Measurements from ENCODE around the gene GALNT13. TPM values are rescaled to one million over a fixed set of nuclear protein-coding genes. Genes with fewer than 3 reads are reported as not detected.

The GALNT13 gene
- total and polyA plus RNA-seq, 2 of the 13 experiments (the other 11 are each of a cell fraction or from before 2014, with no cell fraction given): 1.3 to 5.0 TPM

DNA sequence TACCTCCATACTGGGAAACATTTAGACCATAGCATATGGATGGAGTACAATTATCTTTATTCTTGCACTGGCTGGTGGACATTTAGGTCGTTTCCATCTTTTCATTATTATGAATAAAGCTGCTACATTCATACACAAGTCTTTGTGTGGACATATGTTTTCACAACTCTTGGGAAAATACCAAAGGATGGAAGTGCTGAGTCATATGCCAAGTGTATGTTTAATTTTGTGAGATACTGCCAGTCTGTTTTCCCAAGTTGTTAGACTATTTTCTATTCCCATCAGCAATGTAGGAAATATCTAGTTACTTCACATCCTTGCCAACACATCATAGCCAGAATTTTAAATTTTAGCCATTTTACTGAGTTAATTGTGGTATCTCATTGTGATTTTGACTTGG lies 91.5 kb downstream of the GALNT13 start:
- Histone ChIP-seq H2AFZ (ENCODE audit: low read length) (no peak overlapping the region), H4K20me1 (ENCODE audit: insufficient read depth, low read length) (no peaks in the 10 kb centered on the region), H3K4me3 (replicated peaks in 1 of 3; ENCODE audit: insufficient read depth in 1 of 3, low read depth in 2 of 3, low read length in 3 of 3) (no peak overlapping the region), H3K27ac (ENCODE audit: extremely low read length, insufficient read depth, low read length) (no peak overlapping the region), H3K27me3 (ENCODE audit: control insufficient read depth in 1 of 2, insufficient read depth in 2 of 2, low read length in 2 of 2) (no peaks in the 10 kb centered on the region), H3K4me1 (ENCODE audit: insufficient read depth, low read length) (no peaks in the 10 kb centered on the region), H3K9ac (ENCODE audit: insufficient read depth, low read depth, low read length) (no peak overlapping the region), H3K36me3 (replicated peaks in 1 of 2; ENCODE audit: control insufficient read depth in 1 of 2, insufficient read depth in 2 of 2, low read length in 2 of 2) (no peaks in the 10 kb centered on the region), H3K79me2 (ENCODE audit: insufficient read depth, low read length) (no peaks in the 10 kb centered on the region), H3K9me3 (ENCODE audit: low read length) (peaks cover 27% of the 10 kb centered on the region), H3K4me2 (ENCODE audit: low read depth, low read length) (no peak overlapping the region)
- WGBS (ENCODE audit: low lambda C conversion rate): 0% methylated on average over 1 of the region's 1 CpG
- ChIA-PET CTCF (ENCODE audit: low intra/inter-chr PET ratio, low total read pairs) (no interaction called here), POLR2A (no interaction called here)
- peak; percentile 74 for TF ChIP-seq NFE2L2 (IDR thresholded peaks at IDR 0.05; ENCODE audit: low read length)
- TF ChIP-seq MAFK (conservative IDR thresholded peaks at IDR 0.05 in 1 of 2, IDR thresholded peaks at IDR 0.05 in 1 of 2; ENCODE audit: low read length in 2 of 2): peak; percentile 33 to 35; a peak in 2 of 4 replicates
- no peak for TF ChIP-seq CCAR2 (optimal IDR thresholded peaks at IDR 0.05; ENCODE audit: low read depth, low read length)
- TF ChIP-seq MAFF (IDR thresholded peaks at IDR 0.05; ENCODE audit: low read depth, low read length): 0 out of 2 replicates have a peak, but pooled peaks have one; percentile 28
- in situ Hi-C loops (cut with HindIII; ENCODE audit: extremely low pct_ligation_motif_present, low pct_unique_long_range_greater_than_20kb): no loop called here
- ATAC-seq: no peak
- no TSS peak for BruUV-seq (replicated peaks)
- no peak for DNase-seq (ENCODE audit: low spot score)
- FAIRE-seq: no peak
- intact Hi-C loops (cut with micrococcal nuclease; ENCODE audit: unreplicated experiment): no loop called here

DNA sequence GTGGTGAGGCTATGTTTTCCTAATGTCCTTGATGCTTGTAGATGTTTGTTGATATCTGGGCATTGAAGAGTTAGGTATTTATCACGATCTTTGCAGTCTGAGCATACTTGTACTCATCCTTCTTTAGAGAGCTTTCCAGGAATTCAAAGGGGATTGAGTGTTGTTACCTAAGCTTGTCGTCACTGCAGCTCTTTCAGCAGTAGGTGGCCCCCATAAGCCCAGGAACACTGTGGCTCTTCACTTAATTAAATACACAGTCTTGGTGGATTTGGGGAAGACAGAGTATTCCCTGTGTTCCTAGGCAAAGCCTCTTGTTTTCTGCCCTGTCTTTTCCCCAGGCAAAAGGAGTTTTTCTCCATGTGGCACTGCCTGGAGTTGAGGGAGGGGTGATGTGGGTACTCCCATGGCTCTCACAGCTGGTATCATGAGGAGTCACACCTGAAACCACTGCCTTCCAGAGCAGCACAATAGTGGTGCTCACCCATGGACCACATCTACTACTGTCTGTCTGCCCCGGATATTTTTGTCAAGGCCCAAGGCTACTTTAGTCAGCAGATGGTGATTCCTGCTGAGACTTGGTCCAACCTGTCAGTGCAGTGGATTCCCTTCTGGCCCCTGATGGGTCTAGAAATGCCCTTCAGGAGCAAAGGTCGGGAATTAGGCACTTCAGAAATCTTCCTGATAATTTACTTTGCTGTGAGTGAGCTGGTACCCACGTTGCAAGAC lies 95.7 kb downstream of the GALNT13 start:
- no peak overlapping the region for H2AFZ ChIP-seq (ENCODE audit: low read length)
- ChIA-PET POLR2A (no interaction called here), CTCF (ENCODE audit: low intra/inter-chr PET ratio, low total read pairs) (no interaction called here)
- ATAC-seq (no peak), DNase-seq (ENCODE audit: low spot score) (no peak), FAIRE-seq (no peak)
- H3K27ac ChIP-seq (ENCODE audit: extremely low read length, insufficient read depth, low read length): no peak overlapping the region
- no TSS peak for BruUV-seq (replicated peaks)
- H3K4me3 ChIP-seq (replicated peaks in 1 of 3; ENCODE audit: insufficient read depth in 1 of 3, low read depth in 2 of 3, low read length in 3 of 3): no peak overlapping the region
- intact Hi-C loops (cut with micrococcal nuclease; ENCODE audit: unreplicated experiment) (no loop called here), in situ Hi-C loops (cut with HindIII; ENCODE audit: extremely low pct_ligation_motif_present, low pct_unique_long_range_greater_than_20kb) (no loop called here)
- no peaks in the 10 kb centered on the region for H3K4me1 ChIP-seq (ENCODE audit: insufficient read depth, low read length)
- H3K36me3 ChIP-seq (replicated peaks in 1 of 2; ENCODE audit: control insufficient read depth in 1 of 2, insufficient read depth in 2 of 2, low read length in 2 of 2): no peaks in the 10 kb centered on the region
- H3K9me3 ChIP-seq (ENCODE audit: low read length): no peaks in the 10 kb centered on the region
- no peak overlapping the region for H3K4me2 ChIP-seq (ENCODE audit: low read depth, low read length)
- WGBS (ENCODE audit: low lambda C conversion rate): 18% methylated on average over 5 of the region's 5 CpGs
- no peaks in the 10 kb centered on the region for H3K27me3 ChIP-seq (ENCODE audit: control insufficient read depth in 1 of 2, insufficient read depth in 2 of 2, low read length in 2 of 2)
- no peak overlapping the region for H3K9ac ChIP-seq (ENCODE audit: insufficient read depth, low read depth, low read length)
- no peaks in the 10 kb centered on the region for H4K20me1 ChIP-seq (ENCODE audit: insufficient read depth, low read length)
- H3K79me2 ChIP-seq (ENCODE audit: insufficient read depth, low read length): no peaks in the 10 kb centered on the region
- TF ChIP-seq NR2F6 (IDR thresholded peaks at IDR 0.05) (no peak), NR2F6 (CRISPR knock-in tag; IDR thresholded peaks at IDR 0.05) (no peak), KAT2B (IDR thresholded peaks at IDR 0.05; ENCODE audit: borderline replicate concordance, low read depth, low read length) (no peak), ZNF776 (CRISPR knock-in tag; IDR thresholded peaks at IDR 0.05) (no peak), TBP (CRISPR knock-in tag; IDR thresholded peaks at IDR 0.05) (no peak), ZNF772 (CRISPR knock-in tag; IDR thresholded peaks at IDR 0.05) (no peak), NFE2L2 (IDR thresholded peaks at IDR 0.05; ENCODE audit: low read length) (no peak), ZNF329 (CRISPR knock-in tag; IDR thresholded peaks at IDR 0.05; ENCODE audit: low read depth) (no peak), ZNF224 (CRISPR knock-in tag; IDR thresholded peaks at IDR 0.05) (no peak), ZNF280B (CRISPR knock-in tag; IDR thresholded peaks at IDR 0.05; ENCODE audit: borderline replicate concordance) (no peak), ZNF724P (CRISPR knock-in tag; IDR thresholded peaks at IDR 0.05; ENCODE audit: borderline replicate concordance) (no peak), ELF3 (CRISPR knock-in tag; IDR thresholded peaks at IDR 0.05) (no peak), ZNF234 (CRISPR knock-in tag; conservative IDR thresholded peaks at IDR 0.05) (no peak), SRSF4 (IDR thresholded peaks at IDR 0.05; ENCODE audit: low read depth, low read length, poor library complexity, severe bottlenecking) (no peak)
- TF ChIP-seq, protein P1, sequence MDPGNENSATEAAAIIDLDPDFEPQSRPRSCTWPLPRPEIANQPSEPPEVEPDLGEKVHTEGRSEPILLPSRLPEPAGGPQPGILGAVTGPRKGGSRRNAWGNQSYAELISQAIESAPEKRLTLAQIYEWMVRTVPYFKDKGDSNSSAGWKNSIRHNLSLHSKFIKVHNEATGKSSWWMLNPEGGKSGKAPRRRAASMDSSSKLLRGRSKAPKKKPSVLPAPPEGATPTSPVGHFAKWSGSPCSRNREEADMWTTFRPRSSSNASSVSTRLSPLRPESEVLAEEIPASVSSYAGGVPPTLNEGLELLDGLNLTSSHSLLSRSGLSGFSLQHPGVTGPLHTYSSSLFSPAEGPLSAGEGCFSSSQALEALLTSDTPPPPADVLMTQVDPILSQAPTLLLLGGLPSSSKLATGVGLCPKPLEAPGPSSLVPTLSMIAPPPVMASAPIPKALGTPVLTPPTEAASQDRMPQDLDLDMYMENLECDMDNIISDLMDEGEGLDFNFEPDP (CRISPR knock-in tag; conservative IDR thresholded peaks at IDR 0.05): no peak
